Upper lobe of left lung (tissue), 4 donors: Measurements from ENCODE around the gene TTC23L.

ENCODE experiments used
- POLR2A ChIP-seq, 4 donors: fragments of 450-650 bp; IDR thresholded peaks; one replicate each; pipeline ENCODE4 v1.5.1; 2016 to 2017; ENCODE audit warnings: antibody characterized with exemption in 4 of 4, mild to moderate bottlenecking in 2 of 4
- TF ChIP-seq, protein P1 (sequence below), 6 experiments: fragments of 450-650 bp in 4 of 6; fragments of 200-600 bp in 2 of 6; sonication (generic) in 2 of 6; IDR thresholded peaks; one replicate each; pipeline ENCODE4 v1.5.1; 2016 to 2019; ENCODE audit warnings: antibody characterized with exemption in 6 of 6

GRCh38 chr5:34817558-34818351 lies 21.2 kb upstream of the TTC23L start:
- TF ChIP-seq, protein P1, sequence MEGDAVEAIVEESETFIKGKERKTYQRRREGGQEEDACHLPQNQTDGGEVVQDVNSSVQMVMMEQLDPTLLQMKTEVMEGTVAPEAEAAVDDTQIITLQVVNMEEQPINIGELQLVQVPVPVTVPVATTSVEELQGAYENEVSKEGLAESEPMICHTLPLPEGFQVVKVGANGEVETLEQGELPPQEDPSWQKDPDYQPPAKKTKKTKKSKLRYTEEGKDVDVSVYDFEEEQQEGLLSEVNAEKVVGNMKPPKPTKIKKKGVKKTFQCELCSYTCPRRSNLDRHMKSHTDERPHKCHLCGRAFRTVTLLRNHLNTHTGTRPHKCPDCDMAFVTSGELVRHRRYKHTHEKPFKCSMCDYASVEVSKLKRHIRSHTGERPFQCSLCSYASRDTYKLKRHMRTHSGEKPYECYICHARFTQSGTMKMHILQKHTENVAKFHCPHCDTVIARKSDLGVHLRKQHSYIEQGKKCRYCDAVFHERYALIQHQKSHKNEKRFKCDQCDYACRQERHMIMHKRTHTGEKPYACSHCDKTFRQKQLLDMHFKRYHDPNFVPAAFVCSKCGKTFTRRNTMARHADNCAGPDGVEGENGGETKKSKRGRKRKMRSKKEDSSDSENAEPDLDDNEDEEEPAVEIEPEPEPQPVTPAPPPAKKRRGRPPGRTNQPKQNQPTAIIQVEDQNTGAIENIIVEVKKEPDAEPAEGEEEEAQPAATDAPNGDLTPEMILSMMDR (IDR thresholded peaks at IDR 0.05), result no peak
- no peak for TF ChIP-seq POLR2A (IDR thresholded peaks at IDR 0.05)
